Stimulated activated CD4-positive, alpha-beta T cell treated with anti-CD3 and anti-CD28 coated beads, TNF-alpha, amount 100 ng/mL, for 24 hours (primary cell): ENCODE measurements around the gene FHL3.

Experiments
- DNase-seq, 3 experiments: peaks; one replicate each; pipeline ENCODE4 v3.0.0-alpha.2; 2020; ENCODE audit warnings: low read depth in 3 of 3

FHL3 gene

DNA sequence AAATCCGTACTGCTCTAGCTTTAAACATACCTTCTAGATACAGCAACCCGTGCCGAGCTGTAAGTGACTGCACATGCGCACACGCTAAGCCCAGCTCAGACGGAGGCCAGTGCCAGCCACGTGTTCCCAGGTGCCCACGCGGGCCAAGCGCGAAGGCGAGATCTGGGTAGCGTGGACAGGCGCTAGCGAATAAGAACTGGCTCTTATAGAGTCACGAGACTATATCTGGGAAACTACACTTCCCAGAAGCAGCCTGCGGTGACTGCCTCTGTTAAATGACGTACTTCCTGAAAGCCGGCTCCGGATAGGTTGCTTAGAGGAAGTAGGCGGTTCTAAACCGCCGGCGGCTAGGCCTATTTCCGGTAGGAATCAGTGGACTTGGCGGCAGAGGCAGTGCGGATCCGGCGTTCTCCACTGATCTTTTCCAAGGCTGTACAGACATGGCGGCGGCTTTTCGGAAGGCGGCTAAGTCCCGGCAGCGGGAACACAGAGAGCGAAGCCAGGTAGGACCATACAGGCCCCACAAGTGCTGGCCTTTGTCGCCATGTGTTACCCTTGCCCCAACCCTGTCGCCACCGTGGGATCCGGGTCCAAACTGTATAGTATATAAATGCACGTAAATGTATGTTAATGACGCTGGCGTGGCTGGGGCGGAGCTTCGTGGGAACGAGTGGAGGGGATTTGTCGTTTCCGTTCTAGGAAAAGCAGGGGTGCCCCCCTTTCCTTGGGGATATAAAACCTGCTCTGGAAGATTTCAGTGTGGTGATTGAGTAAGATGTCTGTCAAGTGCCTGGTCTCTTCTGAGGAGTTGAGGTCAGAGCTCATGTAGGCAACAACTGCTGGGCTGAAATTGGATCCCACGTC is 7.3 kb upstream of the FHL3 start, which contains the start of gene UTP11:
UTP11 (plus strand) TSS at position 372 of the 864 bp plus-strand sequence; CDS start at position 441, 69 bp downstream.
- DNase-seq = peak; percentile 74 to 89 (median 87)

DNA sequence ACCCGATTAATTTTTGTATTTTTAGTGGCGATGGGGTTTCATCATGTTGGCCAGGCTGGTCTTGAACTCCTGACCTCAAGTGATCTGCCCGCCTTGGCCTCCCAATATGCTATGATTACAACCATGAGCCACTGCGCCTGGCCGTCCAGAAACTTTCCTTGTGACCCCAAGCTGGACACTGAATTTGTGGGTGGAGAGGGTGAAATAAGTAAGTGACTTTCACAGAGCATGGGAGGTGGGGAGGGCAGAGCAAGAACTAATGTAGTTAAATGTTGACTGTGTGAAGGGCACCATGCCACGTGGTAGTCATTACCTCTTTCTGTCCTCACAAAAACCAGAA is 4.5 kb upstream of the FHL3 start:
- no peak for DNase-seq

DNA sequence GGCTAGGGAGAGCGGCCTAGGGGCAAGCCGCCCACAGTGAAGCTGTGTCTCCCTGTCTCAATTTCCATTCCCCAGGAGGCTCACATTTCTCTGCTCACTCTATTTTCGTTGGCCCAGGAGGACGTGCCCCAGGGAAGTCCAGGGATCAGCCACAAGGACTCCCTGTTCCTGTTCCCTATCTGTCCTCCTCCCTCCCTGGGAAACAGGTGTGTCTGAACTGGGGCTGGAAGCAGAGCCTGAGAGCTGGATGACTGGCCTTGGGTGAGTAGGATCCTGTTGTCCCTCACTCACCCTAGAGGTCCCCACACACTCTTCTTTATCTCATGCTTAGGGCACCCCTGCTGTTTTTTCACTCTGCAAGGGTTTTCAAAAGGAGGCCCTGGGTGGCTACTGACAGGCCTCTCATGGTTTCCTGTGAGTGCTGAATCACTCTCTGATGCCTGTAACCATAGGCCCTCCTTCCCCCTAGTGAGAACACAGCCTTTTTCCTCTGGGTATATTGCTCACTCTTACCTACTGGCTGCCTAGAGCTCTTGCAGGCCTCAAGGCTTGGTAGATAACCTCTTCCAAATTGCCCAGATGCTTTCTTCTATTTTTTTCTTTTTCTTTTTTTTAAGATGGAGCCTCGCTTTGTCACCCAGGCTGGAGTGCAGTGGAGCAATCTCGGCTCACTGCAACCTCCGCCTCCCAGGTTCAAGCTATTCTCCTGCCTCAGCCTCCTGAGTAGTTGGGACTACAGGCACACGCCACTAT is 4.0 kb upstream of the FHL3 start:
- DNase-seq = peak in 2 of 3 experiments; percentile 31 to 42

DNA sequence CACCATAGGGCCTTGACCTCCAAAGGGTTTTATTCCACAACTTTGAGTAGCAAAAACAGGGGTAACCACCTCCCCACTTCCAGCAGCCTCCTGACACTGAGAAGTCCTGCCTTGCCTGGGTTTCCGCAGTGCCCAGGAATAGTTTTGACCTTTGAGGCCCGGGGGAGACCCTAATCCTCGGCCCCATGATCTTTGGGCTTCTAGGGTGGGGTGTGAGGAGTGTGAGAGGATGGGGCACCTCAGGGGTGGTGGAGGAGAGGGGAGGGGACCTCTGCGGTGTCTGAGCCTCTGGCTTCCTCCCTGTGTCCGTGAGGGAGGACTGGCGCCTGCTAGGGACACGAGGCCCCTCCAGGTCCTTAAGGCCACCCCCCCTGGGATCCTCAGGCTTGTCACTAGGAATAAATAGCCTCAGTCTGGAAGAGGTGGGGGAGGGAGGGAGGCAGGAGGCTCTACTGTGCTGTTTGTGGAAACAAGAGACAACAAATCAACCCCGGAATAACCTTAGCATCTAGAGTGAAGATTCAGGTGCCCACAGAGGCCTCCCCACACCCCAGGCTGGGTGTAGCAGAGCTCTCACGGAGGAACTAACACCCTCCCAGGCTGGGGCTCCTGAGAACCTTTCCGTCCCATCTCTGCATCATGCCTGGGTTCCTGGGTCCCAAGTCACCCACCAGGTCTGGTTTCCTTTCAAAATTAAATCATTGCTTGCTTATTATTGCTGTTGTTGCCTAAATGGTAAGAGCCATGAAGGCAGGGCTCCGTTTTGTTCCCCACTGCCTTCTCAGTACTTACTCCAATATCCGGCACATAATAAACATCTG is 904 bp upstream of the FHL3 start:
- DNase-seq = no peak

DNA sequence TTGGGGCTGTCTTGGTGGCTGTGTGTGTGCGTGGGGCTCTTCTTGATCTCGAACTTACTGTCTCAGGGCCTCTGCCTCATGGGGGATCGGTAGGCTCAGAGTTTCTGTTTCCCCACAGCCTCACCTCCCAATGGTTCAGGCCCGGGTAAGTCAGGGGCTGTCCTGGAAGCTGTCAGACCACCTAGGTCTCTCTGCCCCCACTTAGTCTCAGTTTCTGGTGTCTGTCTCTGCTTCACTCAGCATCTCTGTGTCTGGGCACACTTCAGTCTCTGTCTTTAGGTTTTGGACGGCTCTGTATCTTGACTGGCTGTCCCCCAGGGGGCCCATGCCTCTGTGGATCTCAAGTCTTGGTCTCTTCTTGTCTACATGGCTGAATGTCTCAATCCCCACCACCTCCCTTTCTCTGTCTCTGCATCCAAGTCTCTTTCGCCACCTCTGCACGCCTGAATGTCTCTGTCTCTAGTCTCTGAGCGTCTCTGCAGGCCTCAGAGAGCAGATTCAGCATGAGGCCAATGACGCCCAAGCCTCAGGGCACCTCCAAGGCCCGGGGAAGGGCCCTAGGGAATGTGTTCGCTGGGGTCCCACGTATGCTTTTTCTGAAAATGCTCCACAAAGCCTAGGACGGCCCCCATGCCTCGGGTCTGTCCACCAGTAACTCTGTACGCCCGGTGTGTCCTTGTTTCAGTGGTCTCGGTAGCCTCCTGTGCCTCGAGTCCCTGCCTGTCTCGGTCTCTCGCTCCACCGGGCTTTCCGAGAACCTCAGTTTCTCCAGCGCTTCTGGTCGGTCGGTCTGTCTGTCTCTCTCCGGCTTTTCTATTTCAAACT is 818 bp downstream of the FHL3 start:
- no peak for DNase-seq

DNA sequence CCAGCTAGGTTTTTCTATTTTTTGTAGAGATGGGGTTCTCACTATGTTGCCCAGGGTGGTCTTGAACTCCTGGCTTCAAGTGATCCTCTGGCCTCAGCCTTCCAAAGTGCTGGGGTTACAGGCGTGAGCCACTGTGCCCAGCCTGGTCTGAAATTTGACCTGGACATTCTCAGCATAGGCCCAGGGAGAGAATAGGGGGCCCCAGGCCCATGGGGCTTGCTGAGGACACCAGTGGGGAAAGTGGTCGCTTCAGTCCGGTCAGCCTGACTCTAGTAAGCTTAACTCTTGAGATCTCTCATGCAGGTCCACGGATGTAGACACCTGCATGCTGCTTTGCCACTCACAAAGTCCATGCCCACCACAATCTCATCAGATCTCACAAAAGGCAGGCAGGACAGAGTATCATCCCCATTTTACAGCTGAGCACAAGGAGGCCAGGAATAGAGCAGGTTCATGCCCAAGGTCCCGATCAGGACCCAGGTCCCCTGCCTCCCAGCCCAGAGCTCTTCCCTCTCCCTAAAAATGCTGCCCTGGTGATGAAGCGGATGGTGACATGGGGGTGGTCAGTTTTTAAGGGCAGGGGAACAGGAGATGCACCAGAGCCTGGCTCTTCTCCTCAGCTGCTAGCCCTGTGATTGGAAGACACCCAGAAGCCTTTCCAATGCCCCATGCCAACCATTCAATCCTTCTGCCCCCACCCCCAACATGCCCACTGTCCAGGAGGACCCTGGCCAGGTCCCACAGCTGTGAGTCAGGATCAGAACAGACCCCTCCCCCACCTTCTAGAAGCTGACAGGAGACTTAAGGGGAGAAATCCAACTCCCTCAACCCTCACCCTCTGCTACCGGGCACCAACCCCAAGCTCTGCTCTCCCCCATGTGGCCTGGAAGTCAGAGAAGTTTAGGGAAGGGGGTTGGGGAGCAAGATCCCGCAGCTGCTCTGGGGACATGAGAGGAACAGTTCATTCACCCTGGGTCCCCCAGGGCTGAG is 1.8 kb downstream of the FHL3 start:
- DNase-seq = no peak

DNA sequence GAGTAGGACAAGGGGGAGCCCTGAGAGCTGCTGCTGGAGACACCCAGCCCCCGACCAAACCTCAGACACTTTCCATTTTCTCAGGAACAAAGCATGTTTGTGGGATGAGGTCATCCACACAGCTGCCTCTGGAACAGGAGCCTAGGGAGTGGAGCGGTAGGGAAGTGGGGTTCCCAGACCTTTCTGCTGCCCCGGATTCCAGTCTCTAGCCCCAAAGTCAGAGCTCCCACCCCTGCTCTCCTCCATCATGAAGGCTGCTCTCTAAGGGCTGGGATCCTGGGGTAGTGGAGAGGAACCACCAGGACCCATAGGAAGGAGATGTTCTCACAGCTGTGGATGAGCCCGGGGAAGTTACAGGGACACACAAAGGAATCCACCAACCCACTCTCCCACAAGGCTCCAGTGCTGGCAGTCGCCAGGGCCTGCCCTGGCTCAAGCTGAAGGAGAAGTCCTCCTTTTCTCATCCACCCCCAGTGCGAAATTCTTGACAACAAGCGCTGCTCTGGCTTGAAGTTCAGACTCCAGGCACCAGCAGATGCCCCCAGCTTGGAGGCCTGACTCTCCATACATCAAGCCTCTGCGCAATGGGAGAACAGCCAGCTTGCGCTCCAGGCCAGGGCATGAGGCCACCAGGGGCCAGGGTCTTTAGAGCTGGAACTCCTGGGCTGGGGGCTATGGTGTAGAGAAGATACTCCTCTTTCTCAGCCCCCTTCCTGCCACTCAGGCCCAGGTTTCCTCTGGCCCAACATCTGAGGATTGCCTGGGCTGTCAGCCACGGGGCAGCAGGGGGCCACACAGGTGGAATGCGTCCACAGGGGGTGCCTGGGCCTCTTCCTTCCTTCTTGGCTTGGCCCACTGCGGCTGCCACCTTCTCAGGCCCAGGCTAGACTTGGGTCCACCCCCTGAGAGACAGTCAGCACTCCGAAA is 4.5 kb downstream of the FHL3 start:
- no peak for DNase-seq

DNA sequence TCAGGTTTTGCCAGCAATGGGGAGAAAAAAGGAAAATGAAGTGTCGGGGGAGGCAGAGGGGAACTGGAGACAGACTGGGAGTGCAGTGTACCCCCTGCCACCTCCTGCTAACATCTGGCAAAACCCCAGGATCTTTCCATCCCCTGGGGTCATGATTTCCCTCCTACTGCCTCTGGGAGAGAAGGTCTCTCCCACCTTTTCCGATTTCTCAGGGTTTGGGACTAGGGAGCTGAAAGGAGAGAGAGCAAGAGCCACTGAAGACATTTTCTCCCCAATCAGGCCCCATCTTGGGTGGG is 5.1 kb downstream of the FHL3 start:
- no peak for DNase-seq

DNA sequence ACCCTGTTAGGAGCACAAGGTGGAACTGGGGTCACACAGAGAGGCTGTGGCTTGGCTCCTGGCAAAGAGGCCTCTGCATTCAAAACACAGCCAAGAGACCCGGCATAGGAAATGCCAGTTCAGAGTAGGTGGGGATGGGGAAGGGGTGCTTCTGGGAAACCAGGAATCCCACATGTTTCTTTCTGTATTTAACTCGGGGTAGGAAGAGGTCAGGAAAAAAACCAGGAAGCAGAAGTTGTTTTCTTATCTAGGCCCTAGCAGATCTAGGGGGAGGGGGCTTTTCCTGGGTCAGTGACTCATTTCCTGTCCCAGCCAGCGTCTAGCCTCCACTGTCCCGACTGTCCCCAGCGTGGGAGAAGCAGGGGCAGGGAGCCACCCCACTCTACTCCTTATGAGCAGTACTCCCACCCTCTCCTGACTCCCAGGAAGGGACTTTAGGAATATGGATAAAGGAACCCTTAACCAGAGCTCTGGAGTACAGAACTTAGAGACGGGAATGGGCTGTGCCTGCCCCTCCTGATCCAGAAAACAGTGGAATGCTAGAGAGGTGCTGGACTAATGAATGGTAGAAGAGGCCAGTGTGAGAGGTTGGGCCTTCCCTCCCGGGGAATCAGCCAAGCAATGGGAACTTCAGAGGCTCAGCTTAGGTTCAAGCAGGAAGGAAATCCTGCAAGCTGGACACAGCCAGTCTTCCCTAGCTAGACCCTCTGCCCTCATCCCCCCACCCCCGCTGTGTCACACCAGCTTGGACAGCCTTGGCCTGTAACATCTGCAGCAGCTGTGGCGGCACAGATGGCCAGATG is 5.7 kb downstream of the FHL3 start:
- no peak for DNase-seq

DNA sequence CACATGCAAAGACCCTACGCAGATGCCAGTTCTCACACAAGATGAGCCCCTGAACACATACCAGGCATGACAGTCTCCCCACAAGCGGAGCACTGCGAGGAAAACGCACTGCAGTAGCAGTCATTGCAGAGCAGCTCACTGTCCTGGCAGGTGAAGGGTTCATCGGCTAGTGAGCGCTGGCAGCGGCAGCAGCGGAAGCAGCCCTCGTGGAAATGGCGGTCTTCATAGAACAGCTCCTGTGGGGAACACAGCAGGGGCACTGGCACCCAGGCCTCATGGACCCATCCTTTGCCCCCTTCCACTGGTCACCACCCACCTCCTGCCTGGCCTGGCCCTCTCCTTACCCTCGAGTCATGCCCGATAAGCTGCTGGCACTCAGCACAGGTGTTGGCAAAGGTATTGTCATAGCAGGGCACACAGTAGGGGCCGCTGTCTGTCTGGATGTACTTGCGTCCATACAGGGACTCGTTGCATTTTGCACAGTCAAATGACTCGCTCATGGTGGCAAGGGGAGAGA is 6.3 kb downstream of the FHL3 start:
- no peak for DNase-seq

DNA sequence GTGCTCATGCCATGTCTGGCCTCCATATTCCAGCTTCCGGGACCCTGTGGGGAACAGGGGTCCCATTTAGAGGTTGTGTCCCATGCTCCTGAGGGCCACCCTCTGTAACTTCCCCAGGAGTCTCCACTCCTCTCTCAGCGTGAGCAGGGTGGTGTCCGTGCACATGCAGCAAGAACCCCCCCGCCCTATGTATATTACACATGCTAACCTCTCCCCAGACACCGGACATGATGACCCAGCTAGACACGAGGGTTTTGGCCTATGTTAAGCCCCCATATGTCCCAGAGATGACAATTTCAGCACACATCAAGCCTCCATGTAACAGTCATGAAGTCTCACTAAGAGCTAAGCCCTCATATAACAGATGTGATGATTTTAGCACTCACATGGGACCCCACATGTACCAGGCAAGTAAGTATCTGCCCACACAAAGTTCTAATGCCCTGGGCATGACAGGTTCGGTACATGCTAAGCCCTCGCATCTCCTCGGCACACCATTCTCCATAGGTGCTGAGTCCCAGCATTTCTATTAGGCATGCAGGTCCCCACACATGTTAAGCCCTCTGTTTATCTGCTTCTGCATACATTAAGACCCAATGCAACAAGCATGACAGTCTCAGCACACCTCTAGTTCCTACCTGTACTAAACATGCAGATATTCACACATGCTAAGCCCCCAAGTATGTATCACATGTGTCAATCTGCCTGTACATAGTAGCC is 7.1 kb downstream of the FHL3 start:
- DNase-seq = no peak

DNA sequence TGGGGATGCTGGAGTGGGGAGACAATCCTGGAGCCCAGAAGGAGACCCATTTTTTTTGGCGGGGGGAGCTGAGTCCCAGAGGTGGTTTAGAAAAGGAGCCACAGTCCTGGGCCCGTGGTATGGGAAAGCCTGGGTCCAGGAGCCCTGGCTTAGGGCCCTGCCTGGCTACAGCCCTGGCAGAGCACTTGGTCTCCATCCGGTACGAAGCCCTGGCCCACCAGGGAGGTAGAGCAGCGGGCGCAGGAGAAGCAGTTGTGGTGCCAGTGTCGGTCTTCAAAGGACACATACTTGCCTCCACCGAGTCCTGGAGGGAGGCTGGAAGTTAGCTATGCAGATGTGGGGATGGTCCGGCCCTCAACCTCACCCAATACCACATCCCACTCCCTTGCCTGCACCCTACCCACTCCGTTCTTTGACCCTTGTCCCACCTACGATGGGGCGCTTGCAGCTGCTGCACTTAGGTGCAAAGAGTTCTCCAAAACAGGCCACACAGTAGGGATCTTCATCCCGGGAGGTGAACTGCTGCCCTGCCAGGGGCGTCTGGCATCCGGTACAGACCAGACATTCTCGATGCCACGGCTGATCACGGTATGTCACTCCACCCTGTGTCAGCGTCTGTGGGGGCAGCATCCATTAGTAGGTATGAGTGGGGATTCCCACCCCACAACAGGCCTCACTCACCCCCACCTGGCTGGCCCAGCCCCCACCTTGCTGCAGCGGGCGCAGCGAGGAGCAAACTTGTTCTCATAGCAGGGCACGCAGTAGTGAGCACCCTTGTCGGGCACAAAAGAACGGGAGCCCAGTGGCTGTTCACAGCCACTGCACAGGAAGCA is 7.8 kb downstream of the FHL3 start:
- DNase-seq = no peak

DNA sequence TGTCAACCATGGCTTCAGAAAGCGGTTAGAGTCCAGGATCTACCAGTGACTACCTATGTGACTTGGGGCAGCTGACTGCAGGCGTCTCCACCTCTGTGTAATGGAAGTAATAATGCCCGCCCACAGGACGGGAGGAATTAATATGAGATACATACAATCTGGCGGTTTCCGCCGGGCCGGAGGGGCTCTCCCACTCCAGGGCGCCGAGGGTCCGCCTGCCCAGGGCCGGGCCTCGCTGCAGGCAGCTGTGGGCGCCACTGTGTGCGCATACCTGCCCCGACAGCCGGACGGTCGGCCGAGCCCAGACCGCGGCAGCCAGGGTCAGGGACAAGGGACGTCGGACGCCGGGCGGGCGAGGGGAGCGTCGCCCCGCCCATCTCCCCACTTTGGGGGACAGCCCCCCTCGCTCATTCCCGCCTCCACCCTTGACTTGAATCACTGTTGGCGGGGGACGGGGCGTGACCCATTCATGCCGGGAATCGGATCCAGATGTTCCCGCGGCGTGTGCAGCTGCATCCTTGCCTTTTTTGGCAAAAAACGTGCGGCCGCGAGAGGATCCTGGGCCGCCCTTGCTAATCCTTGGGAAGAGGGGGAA is 9.5 kb downstream of the FHL3 start:
- DNase-seq = no peak

DNA sequence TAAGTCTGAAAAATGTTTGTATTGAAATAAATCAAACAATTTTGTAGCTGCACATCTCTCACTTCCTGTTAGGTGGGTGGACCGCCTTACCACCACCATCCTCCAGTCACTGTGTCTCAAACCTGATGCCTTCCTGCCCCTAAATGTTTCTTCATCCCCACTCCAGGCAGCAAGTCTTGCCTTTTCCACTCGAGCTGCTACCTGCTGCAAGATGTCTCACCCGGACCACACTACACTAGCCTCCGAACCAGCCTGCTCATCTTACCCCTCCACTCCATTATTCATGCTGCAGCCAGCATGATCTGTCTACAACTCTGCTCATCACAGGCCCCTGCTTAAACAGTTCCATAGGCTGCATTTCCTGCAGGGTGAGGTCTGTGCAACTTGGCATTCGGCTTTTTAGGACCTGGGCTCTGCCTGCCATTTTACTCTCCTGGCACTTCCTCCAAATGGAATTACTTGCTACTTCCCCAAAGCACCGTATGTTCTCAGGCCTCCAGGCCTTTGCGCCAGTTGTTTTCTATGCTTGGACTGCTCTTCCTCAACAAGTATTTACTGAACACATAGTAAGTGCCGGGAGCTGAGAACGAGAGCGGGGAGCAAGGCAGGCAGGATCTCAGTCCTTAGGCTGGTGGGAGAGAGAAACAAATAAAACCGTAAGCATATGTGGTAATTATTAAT is 10.3 kb downstream of the FHL3 start:
- DNase-seq = no peak

DNA sequence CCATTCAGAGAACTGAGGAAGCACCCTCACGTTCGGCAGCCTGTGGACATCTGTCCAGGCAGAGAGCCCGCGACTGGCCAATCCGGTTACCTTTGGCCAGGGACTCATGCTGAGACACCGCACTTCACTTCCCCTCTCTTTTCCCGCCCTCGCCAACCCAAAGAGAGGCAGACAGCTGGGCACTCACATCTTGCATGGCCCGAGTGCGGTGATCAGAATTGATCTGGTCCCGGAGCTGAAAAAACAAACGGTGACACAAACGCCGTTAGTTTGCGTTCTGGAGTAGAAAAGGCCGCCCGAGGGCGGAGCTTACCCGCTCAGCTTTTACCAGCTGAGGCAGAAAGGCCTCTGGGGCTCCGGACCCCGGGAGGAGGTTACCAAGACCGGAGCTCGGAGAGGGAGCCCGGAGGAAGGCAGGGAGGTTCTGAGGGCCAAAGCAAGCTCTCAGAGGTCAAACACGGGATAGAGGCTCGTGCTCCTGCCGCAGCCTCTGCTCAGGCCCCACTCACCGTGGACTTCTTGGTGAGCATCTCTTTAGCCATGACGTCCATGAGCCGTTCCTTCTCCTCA is 15.9 kb downstream of the FHL3 start:
- DNase-seq = peak in 1 of 3 experiments; percentile 34
